NCI-H187 (cell line): ENCODE data around the gene SESN1.
"Not testable (repeated sequence)": the region's sequence is repeated elsewhere in the genome, so short reads cannot be mapped to it uniquely, and the experiment has no call there.

ENCODE experiments used
- DNase-seq, 2 experiments: peaks; one replicate each; lab custom pipeline; 2025; lab: John Stamatoyannopoulos, UW

SESN1 gene

GRCh38 chr6:109094416-109095035 lies at the start of gene SESN1:
TSS of gene SESN1 (minus strand) at chr6:109094846. CDS start at chr6:109094073, 773 bp downstream.
- DNase-seq: peak; percentile 76 to 95

- no peak for DNase-seq
Observed at GRCh38 chr6:109143191-109143590, 48.5 kb upstream of the SESN1 start.

- DNase-seq: not testable (repeated sequence)
Observed at GRCh38 chr6:109142067-109142466, 47.4 kb upstream of the SESN1 start.

GRCh38 chr6:109139109-109139508 lies 44.5 kb upstream of the SESN1 start:
- no peak for DNase-seq

GRCh38 chr6:109136530-109136929 lies 41.9 kb upstream of the SESN1 start:
- DNase-seq: not testable (repeated sequence)

GRCh38 chr6:109136039-109136438 lies 41.4 kb upstream of the SESN1 start:
- DNase-seq: not testable (repeated sequence)

GRCh38 chr6:109135600-109135999 lies 41.0 kb upstream of the SESN1 start:
- DNase-seq: not testable (repeated sequence)

- no peak for DNase-seq
Observed at GRCh38 chr6:109130065-109130464, 35.4 kb upstream of the SESN1 start.

GRCh38 chr6:109125504-109125903 lies 30.9 kb upstream of the SESN1 start:
- no peak for DNase-seq

- DNase-seq: no peak
Observed at GRCh38 chr6:109124219-109124618, 29.6 kb upstream of the SESN1 start.

- no peak for DNase-seq
Observed at GRCh38 chr6:109121411-109121810, 26.8 kb upstream of the SESN1 start.

GRCh38 chr6:109118871-109119354 lies 24.3 kb upstream of the SESN1 start:
- no peak for DNase-seq

- no peak for DNase-seq
Observed at GRCh38 chr6:109118337-109118736, 23.7 kb upstream of the SESN1 start.

- DNase-seq: no peak
Observed at GRCh38 chr6:109117346-109118035, 22.8 kb upstream of the SESN1 start.

- DNase-seq: not testable (repeated sequence)
Observed at GRCh38 chr6:109112663-109113062, 18.0 kb upstream of the SESN1 start.

GRCh38 chr6:109109663-109110062 lies 15.0 kb upstream of the SESN1 start:
- DNase-seq: not testable (repeated sequence)

- no peak for DNase-seq
Observed at GRCh38 chr6:109105681-109106080, 11.0 kb upstream of the SESN1 start.

- DNase-seq: no peak
Observed at GRCh38 chr6:109104512-109104911, 9.9 kb upstream of the SESN1 start.

GRCh38 chr6:109103942-109104341 lies 9.3 kb upstream of the SESN1 start:
- DNase-seq: no peak

GRCh38 chr6:109102762-109103161 lies 8.1 kb upstream of the SESN1 start:
- DNase-seq: no peak

GRCh38 chr6:109097661-109098060 lies 3.0 kb upstream of the SESN1 start:
- no peak for DNase-seq

- DNase-seq: no peak
Observed at GRCh38 chr6:109096208-109096607, 1.6 kb upstream of the SESN1 start.

- DNase-seq: no peak
Observed at GRCh38 chr6:109095835-109096084, 1.1 kb upstream of the SESN1 start.
